GM12865 (cell line): Measurements from ENCODE around the gene RAB44.

Source experiments
- DNase-seq: peaks from one replicate; pipeline ENCODE4 v3.0.0; 2010; ENCODE audit warnings: low read depth
- H3K4me3 ChIP-seq: 2 replicates; pipeline ENCODE4 v1.5.1; 2011; ENCODE audit warnings: mild to moderate bottlenecking, low read depth, low read length, control low read depth
- CTCF ChIP-seq: IDR thresholded peaks from 2 replicates; pipeline ENCODE4 v1.5.1; 2011; ENCODE audit warnings: low read length, control low read depth, low read depth, inconsistent platforms; ENCODE audit not compliant: insufficient read depth; ENCODE audit errors: missing control alignments

RAB44 gene

GRCh38 chr6:36781669-36782068 lies 84.0 kb downstream of the RAB44 start:
- peak; percentile 70 for DNase-seq
- no peak for TF ChIP-seq CTCF
- H3K4me3 ChIP-seq, result no peak overlapping the region
